ENCODE data around the gene ZMAT2. TPM values are rescaled to one million over a fixed set of nuclear protein-coding genes. Genes with fewer than 3 reads are reported as not detected.
"Not testable (repeated sequence)": the region's sequence is repeated elsewhere in the genome, so short reads cannot be mapped to it uniquely, and the experiment has no call there.

Gene ZMAT2
- total RNA-seq, 4 donors from 2014 or later, result 44.2 to 56.5 (median 51.9) TPM

- in situ Hi-C loops (cut with MboI; ENCODE audit: low sequenced_read_pairs in 4 of 4), result no loop called here
Observed at GRCh38 chr5:140696891-140697492, 3.3 kb upstream of the ZMAT2 start.

DNA sequence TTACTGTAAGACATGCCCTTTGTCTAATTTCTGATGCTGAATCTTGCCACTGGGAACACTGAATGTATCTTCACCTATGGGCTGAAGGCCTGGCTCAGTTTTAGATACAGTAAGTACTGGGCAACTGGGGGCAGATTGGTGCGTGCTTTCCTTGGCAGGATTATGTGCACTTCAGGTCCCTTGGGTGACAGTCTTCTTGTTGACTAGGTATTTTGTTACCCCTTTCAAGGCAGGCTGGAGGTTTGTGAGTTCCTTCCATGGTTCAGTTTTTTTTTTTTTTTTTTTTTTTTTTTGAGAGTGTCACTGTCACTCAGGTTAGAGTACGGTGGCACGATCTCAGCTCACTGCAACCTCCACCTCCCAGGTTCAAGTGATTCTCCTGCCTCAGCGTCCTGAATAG is 7.6 kb downstream of the ZMAT2 start:
- Histone ChIP-seq H3K36me3 (peaks cover 6 to 34% of the 10 kb centered on the region in 2 donors), H3K4me1 (peaks cover 0 to 13% of the 10 kb centered on the region in 2 donors), H3K4me3 (no peak overlapping the region), H3K27ac (peak overlapping the region; percentile 65 to 81 (median 69)), H3K27me3 (no peaks in the 10 kb centered on the region), H3K9me3 (no peaks in the 10 kb centered on the region)
- in situ Hi-C loops (cut with MboI; ENCODE audit: low sequenced_read_pairs in 4 of 4), result loop anchor here in 1 of 4 donors (25.0 kb wide), 1 partner anchor 854 kb away; no protein-coding TSS in a partner anchor
- no peak for ATAC-seq
- no peak for DNase-seq
- intact Hi-C loops (cut with DNase I; ENCODE audit: low total_unique reads), result loop anchor here (2.0 kb wide), 1 partner anchor 69 kb away; the partner anchor contains the start of gene TMCO6
- TF ChIP-seq CTCF (IDR thresholded peaks at IDR 0.05 in 4 of 5, conservative IDR thresholded peaks at IDR 0.05 in 1 of 5), result no peak

More at GRCh38 chr5:140696891-140697492, 3.3 kb upstream of the ZMAT2 start:
- Histone ChIP-seq H3K4me1 (peaks cover 26 to 34% of the 10 kb centered on the region in 2 donors), H3K27ac (no peak overlapping the region), H3K9me3 (no peaks in the 10 kb centered on the region), H3K36me3 (peaks cover 5 to 65% of the 10 kb centered on the region in 2 donors), H3K4me3 (no peak overlapping the region), H3K27me3 (no peaks in the 10 kb centered on the region)
- ATAC-seq (no peak), DNase-seq (no peak)
- TF ChIP-seq POLR2A (IDR thresholded peaks at IDR 0.05), result no peak
- no peak for TF ChIP-seq CTCF (IDR thresholded peaks at IDR 0.05 in 4 of 5, conservative IDR thresholded peaks at IDR 0.05 in 1 of 5)
- intact Hi-C loops (cut with DNase I; ENCODE audit: low total_unique reads), result no loop called here

GRCh38 chr5:140708787-140709186 is 8.5 kb downstream of the ZMAT2 start:
- H3K4me3 ChIP-seq; H3K27ac ChIP-seq; H3K9me3 ChIP-seq; ATAC-seq; H3K27me3 ChIP-seq; DNase-seq; intact Hi-C loops (cut with DNase I; ENCODE audit: low total_unique reads): not testable (repeated sequence)
- peaks cover 0 to 13% of the 10 kb centered on the region in 2 donors for H3K4me1 ChIP-seq
- in situ Hi-C loops (cut with MboI; ENCODE audit: low sequenced_read_pairs in 4 of 4), result loop anchor here in 1 of 4 donors (25.0 kb wide), 1 partner anchor 854 kb away; no protein-coding TSS in a partner anchor
- peaks cover 6 to 24% of the 10 kb centered on the region in 2 donors for H3K36me3 ChIP-seq

- Histone ChIP-seq H3K27ac (peak overlapping the region; percentile 82 to 91 (median 86)), H3K36me3 (peaks cover 0 to 2% of the 10 kb centered on the region in 2 donors), H3K27me3 (no peaks in the 10 kb centered on the region), H3K4me3 (peak overlapping the region; percentile 57 to 66 (median 62)), H3K9me3 (no peaks in the 10 kb centered on the region), H3K4me1 (peaks cover 0 to 13% of the 10 kb centered on the region in 2 donors)
- TF ChIP-seq POLR2A (IDR thresholded peaks at IDR 0.05) (peak; percentile 56 to 63), CTCF (IDR thresholded peaks at IDR 0.05 in 4 of 5, conservative IDR thresholded peaks at IDR 0.05 in 1 of 5) (no peak)
- intact Hi-C loops (cut with DNase I; ENCODE audit: low total_unique reads) (loop anchor here (1.0 to 5.0 kb wide), 4 partner anchors 11 to 309 kb away; partner anchors contain the start of genes ANKHD1, WDR55 and ZMAT2), in situ Hi-C loops (cut with MboI; ENCODE audit: low sequenced_read_pairs in 4 of 4) (loop anchor here in 1 of 4 donors (25.0 kb wide), 1 partner anchor 851 kb away; no protein-coding TSS in a partner anchor)
- DNase-seq (peak; percentile 79 to 88), ATAC-seq (peak; percentile 92 to 95)
Observed at GRCh38 chr5:140710899-140711552, 10.8 kb downstream of the ZMAT2 start.

DNA sequence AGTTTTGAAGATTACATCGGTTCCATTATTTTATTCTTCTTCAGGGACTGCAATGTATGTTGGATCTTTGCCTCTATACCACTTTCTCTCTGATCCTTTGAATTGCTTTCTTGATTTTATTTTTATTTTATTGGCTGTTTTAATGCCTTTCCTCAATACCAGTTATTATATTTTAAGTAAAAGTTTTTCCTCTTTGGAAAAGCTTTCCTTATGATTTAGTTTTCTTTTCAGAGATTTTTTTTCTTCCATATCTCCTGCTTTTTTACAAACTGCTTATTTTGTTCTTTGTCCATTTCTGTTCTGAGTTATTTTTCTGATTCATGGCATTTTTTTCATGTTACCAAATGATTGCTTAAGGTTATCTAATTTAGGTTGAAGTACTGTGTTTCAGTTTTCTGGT is 11.5 kb downstream of the ZMAT2 start:
- H3K36me3 ChIP-seq, result no peaks in the 10 kb centered on the region
- no peaks in the 10 kb centered on the region for H3K9me3 ChIP-seq
- H3K27me3 ChIP-seq, result no peaks in the 10 kb centered on the region
- DNase-seq (no peak), ATAC-seq (no peak)
- intact Hi-C loops (cut with DNase I; ENCODE audit: low total_unique reads) (loop anchor here (1.0 to 5.0 kb wide), 4 partner anchors 11 to 309 kb away; partner anchors contain the start of genes ANKHD1, WDR55 and ZMAT2), in situ Hi-C loops (cut with MboI; ENCODE audit: low sequenced_read_pairs in 4 of 4) (loop anchor here in 1 of 4 donors (25.0 kb wide), 1 partner anchor 851 kb away; no protein-coding TSS in a partner anchor)
- TF ChIP-seq CTCF (IDR thresholded peaks at IDR 0.05 in 4 of 5, conservative IDR thresholded peaks at IDR 0.05 in 1 of 5), result no peak
- TF ChIP-seq POLR2A (IDR thresholded peaks at IDR 0.05), result no peak
- H3K4me3 ChIP-seq, result peak overlapping the region in 2 of 4 donors; percentile 63 to 66
- H3K4me1 ChIP-seq, result peaks cover 0 to 7% of the 10 kb centered on the region in 2 donors
- peak overlapping the region in 3 of 4 donors; percentile 82 to 91 (median 88) for H3K27ac ChIP-seq
